Activated T-helper 1 cell treated with anti-CD3 and anti-CD28 coated beads, Interleukin-12 subunit alpha, Interleukin-12 subunit beta, Interleukin-2, Interleukin-4 antibody, amounts not matched to agents 30 ng/mL and 10 ng/mL and 1 ng/mL, durations not matched to agents 14 hours and 24 hours and 36 hours (primary cell): ENCODE measurements around the gene PRKAR1B. TPM values are rescaled to one million over a fixed set of nuclear protein-coding genes. Genes with fewer than 3 reads are reported as not detected.

ENCODE experiments used
- DNase-seq: peaks from one replicate; pipeline ENCODE4 v3.0.0; 2021; ENCODE audit warnings: low spot score
- H3K27ac Mint-ChIP-seq: one replicate; pipeline ENCODE4 v1.8.0; 2021; ENCODE audit warnings: mild to moderate bottlenecking, mixed read lengths
- H3K27me3 Mint-ChIP-seq: one replicate; pipeline ENCODE4 v1.8.0; 2022; ENCODE audit warnings: mild to moderate bottlenecking, moderate library complexity, mixed read lengths; ENCODE audit not compliant: insufficient read depth
- H3K36me3 Mint-ChIP-seq: one replicate; pipeline ENCODE4 v1.8.0; 2021; ENCODE audit warnings: low read depth, mixed read lengths
- H3K4me1 Mint-ChIP-seq: one replicate; pipeline ENCODE4 v1.8.0; 2021; ENCODE audit warnings: low read depth, mixed read lengths
- H3K4me3 Mint-ChIP-seq: one replicate; pipeline ENCODE4 v1.8.0; 2021; ENCODE audit warnings: mild to moderate bottlenecking, moderate library complexity, mixed read lengths
- H3K9me3 Mint-ChIP-seq: one replicate; pipeline ENCODE4 v1.8.0; 2021; ENCODE audit warnings: mixed read lengths
- intact Hi-C: fragments of 100-400 bp; cut with micrococcal nuclease; formaldehyde crosslinking; loops from one replicate; pipeline ENCODE4 v1.15.1; 2024
- total RNA-seq: library from RNA; stranded (reverse); gene quantifications from 2 replicates; pipeline ENCODE4 v1.2.3, GENCODE V29; 2022

Gene PRKAR1B
- total RNA-seq, 1 donor from 2014 or later, result 37.8 TPM

- Mint-ChIP-seq H3K9me3 (peaks cover 27% of the 10 kb centered on the region), H3K27ac (no peak overlapping the region), H3K4me3 (no peak overlapping the region), H3K4me1 (peaks cover 15% of the 10 kb centered on the region), H3K36me3 (peaks cover 40% of the 10 kb centered on the region), H3K27me3 (no peaks in the 10 kb centered on the region)
- no peak for DNase-seq
- intact Hi-C loops, result no loop called here
Measured at GRCh38 chr7:721619-722248, 5.3 kb downstream of the PRKAR1B start.

- peaks cover 15% of the 10 kb centered on the region for H3K9me3 Mint-ChIP-seq
- H3K36me3 Mint-ChIP-seq, result peaks cover 19% of the 10 kb centered on the region
- H3K4me1 Mint-ChIP-seq, result peaks cover 8% of the 10 kb centered on the region
- H3K27me3 Mint-ChIP-seq, result peaks cover 4% of the 10 kb centered on the region
- DNase-seq, result no peak
- intact Hi-C loops, result no loop called here
- no peak overlapping the region for H3K4me3 Mint-ChIP-seq
- H3K27ac Mint-ChIP-seq, result no peak overlapping the region
Measured at GRCh38 chr7:716636-717035, 10.4 kb downstream of the PRKAR1B start.

- H3K27me3 Mint-ChIP-seq, result peaks cover 4% of the 10 kb centered on the region
- intact Hi-C loops, result no loop called here
- DNase-seq, result no peak
- peaks cover 13% of the 10 kb centered on the region for H3K9me3 Mint-ChIP-seq
- H3K4me1 Mint-ChIP-seq, result peaks cover 8% of the 10 kb centered on the region
- H3K4me3 Mint-ChIP-seq, result no peak overlapping the region
- peaks cover 18% of the 10 kb centered on the region for H3K36me3 Mint-ChIP-seq
- H3K27ac Mint-ChIP-seq, result peak overlapping the region; percentile 35
Measured at GRCh38 chr7:716222-716621, 10.9 kb downstream of the PRKAR1B start.

GRCh38 chr7:714251-714671 lies 12.8 kb downstream of the PRKAR1B start:
- Mint-ChIP-seq H3K36me3 (peaks cover 12% of the 10 kb centered on the region), H3K4me1 (peaks cover 8% of the 10 kb centered on the region), H3K4me3 (peak overlapping the region; percentile 60), H3K27ac (no peak overlapping the region), H3K9me3 (no peaks in the 10 kb centered on the region), H3K27me3 (peaks cover 4% of the 10 kb centered on the region)
- DNase-seq, result no peak
- intact Hi-C loops, result no loop called here

GRCh38 chr7:713488-714230 lies 13.4 kb downstream of the PRKAR1B start:
- intact Hi-C loops, result no loop called here
- Mint-ChIP-seq H3K9me3 (no peaks in the 10 kb centered on the region), H3K4me1 (peaks cover 8% of the 10 kb centered on the region), H3K27me3 (peaks cover 4% of the 10 kb centered on the region), H3K27ac (no peak overlapping the region), H3K4me3 (peak overlapping the region; percentile 60), H3K36me3 (peaks cover 12% of the 10 kb centered on the region)
- DNase-seq, result no peak

- intact Hi-C loops, result no loop called here
- Mint-ChIP-seq H3K9me3 (no peaks in the 10 kb centered on the region), H3K4me1 (peaks cover 8% of the 10 kb centered on the region), H3K27ac (no peak overlapping the region), H3K4me3 (peak overlapping the region; percentile 60), H3K27me3 (peaks cover 4% of the 10 kb centered on the region), H3K36me3 (peaks cover 12% of the 10 kb centered on the region)
- DNase-seq, result no peak
Measured at GRCh38 chr7:713139-713457, 14.0 kb downstream of the PRKAR1B start.

GRCh38 chr7:712381-713138 lies 14.5 kb downstream of the PRKAR1B start:
- intact Hi-C loops, result no loop called here
- Mint-ChIP-seq H3K4me1 (peaks cover 8% of the 10 kb centered on the region), H3K27ac (no peak overlapping the region), H3K9me3 (no peaks in the 10 kb centered on the region), H3K36me3 (peaks cover 12% of the 10 kb centered on the region), H3K4me3 (no peak overlapping the region), H3K27me3 (peaks cover 4% of the 10 kb centered on the region)
- DNase-seq, result no peak

- no peak for DNase-seq
- H3K27ac Mint-ChIP-seq, result no peak overlapping the region
- peaks cover 8% of the 10 kb centered on the region for H3K4me1 Mint-ChIP-seq
- no peak overlapping the region for H3K4me3 Mint-ChIP-seq
- peaks cover 12% of the 10 kb centered on the region for H3K36me3 Mint-ChIP-seq
- intact Hi-C loops, result no loop called here
- no peaks in the 10 kb centered on the region for H3K9me3 Mint-ChIP-seq
- H3K27me3 Mint-ChIP-seq, result peaks cover 4% of the 10 kb centered on the region
Measured at GRCh38 chr7:711922-712380, 15.1 kb downstream of the PRKAR1B start.

GRCh38 chr7:711093-711921 lies 15.8 kb downstream of the PRKAR1B start:
- intact Hi-C loops, result no loop called here
- Mint-ChIP-seq H3K27me3 (peaks cover 4% of the 10 kb centered on the region), H3K4me3 (peak overlapping the region; percentile 39), H3K27ac (no peak overlapping the region), H3K4me1 (peaks cover 2% of the 10 kb centered on the region), H3K36me3 (peaks cover 12% of the 10 kb centered on the region), H3K9me3 (no peaks in the 10 kb centered on the region)
- DNase-seq, result no peak

- no peak overlapping the region for H3K27ac Mint-ChIP-seq
- intact Hi-C loops, result no loop called here
- no peak for DNase-seq
Measured at GRCh38 chr7:710161-710560, 16.9 kb downstream of the PRKAR1B start.

GRCh38 chr7:707296-708000 lies 19.6 kb downstream of the PRKAR1B start:
- Mint-ChIP-seq H3K4me1 (no peaks in the 10 kb centered on the region), H3K27ac (no peak overlapping the region), H3K9me3 (peaks cover 9% of the 10 kb centered on the region), H3K36me3 (peaks cover 9% of the 10 kb centered on the region), H3K4me3 (no peak overlapping the region), H3K27me3 (no peaks in the 10 kb centered on the region)
- intact Hi-C loops, result no loop called here
- DNase-seq, result no peak

More at GRCh38 chr7:710161-710560, 16.9 kb downstream of the PRKAR1B start:
- H3K36me3 Mint-ChIP-seq, result peaks cover 10% of the 10 kb centered on the region
- no peak overlapping the region for H3K4me3 Mint-ChIP-seq
- no peaks in the 10 kb centered on the region for H3K9me3 Mint-ChIP-seq
- H3K4me1 Mint-ChIP-seq, result no peaks in the 10 kb centered on the region
- peaks cover 4% of the 10 kb centered on the region for H3K27me3 Mint-ChIP-seq

GRCh38 chr7:706721-707120 lies 20.4 kb downstream of the PRKAR1B start:
- no peak for DNase-seq
- intact Hi-C loops, result no loop called here
- no peaks in the 10 kb centered on the region for H3K27me3 Mint-ChIP-seq
- peaks cover 14% of the 10 kb centered on the region for H3K9me3 Mint-ChIP-seq
- no peak overlapping the region for H3K27ac Mint-ChIP-seq
- H3K4me1 Mint-ChIP-seq, result no peaks in the 10 kb centered on the region
- H3K4me3 Mint-ChIP-seq, result no peak overlapping the region
- H3K36me3 Mint-ChIP-seq, result peaks cover 12% of the 10 kb centered on the region
